Stimulated activated CD4-positive, alpha-beta T cell treated with anti-CD3 and anti-CD28 coated beads, TNF-alpha, amount 100 ng/mL, for 48 hours (primary cell): ENCODE results near the gene ITPKA.

ENCODE experiments used
- DNase-seq, 3 donors: peaks; one replicate each; pipeline ENCODE4 v3.0.0-alpha.2; 2020; ENCODE audit warnings: low read depth in 3 of 3

ITPKA gene

GRCh38 chr15:41490355-41490754 lies 3.3 kb upstream of the ITPKA start:
- peak in 1 of 3 donors; percentile 38 for DNase-seq

DNA sequence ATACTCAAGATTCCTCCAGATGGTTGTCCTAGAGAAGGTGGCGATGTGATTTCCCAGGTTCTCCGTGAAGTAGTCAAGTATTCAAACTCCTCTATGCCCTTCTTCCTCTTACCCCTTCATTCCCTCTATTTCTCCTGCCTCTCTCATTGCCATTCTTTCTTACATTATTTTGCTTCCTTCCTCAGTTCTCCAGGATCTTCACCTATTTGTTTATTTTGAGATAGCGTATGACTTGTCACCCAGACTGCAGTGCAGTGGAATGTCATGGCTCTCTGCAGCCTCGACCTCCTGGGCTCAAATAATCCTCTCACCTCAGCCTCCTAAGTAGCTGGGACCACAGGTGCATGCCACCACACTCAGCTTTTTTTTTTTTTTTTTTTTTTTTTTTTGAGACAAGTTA lies 1.8 kb upstream of the ITPKA start:
- no peak for DNase-seq

DNA sequence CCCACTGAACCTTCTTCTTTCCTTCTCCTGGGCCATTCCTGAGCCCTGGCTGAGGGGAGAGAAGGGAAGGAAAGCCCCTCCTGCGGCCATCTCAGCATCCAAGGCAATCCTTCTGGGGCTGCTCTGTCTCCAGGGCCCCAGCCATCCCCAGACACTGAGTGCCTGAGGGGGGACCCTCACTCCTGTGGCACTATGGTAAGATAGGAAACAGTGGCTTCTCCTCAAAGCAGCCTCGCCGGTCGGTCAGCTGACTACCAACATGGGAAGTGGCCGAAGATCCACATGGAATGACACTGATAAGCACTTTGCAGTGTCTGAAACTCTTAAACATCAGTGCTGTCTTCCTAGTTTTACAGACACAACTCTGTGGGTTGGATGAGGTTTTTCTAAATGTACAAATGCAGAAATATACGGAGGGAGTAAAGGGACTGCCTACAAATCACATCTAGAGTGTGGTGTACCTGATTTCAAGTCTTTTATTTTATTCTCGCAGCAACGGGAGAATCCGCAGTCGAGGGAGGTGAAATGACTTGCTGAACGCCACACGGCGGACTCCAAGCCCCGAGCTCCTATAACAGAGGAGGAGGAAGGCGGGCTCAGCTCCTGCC lies 973 bp upstream of the ITPKA start:
- no peak for DNase-seq

GRCh38 chr15:41493902-41494189 lies 172 bp downstream of the ITPKA start:
- DNase-seq: no peak

DNA sequence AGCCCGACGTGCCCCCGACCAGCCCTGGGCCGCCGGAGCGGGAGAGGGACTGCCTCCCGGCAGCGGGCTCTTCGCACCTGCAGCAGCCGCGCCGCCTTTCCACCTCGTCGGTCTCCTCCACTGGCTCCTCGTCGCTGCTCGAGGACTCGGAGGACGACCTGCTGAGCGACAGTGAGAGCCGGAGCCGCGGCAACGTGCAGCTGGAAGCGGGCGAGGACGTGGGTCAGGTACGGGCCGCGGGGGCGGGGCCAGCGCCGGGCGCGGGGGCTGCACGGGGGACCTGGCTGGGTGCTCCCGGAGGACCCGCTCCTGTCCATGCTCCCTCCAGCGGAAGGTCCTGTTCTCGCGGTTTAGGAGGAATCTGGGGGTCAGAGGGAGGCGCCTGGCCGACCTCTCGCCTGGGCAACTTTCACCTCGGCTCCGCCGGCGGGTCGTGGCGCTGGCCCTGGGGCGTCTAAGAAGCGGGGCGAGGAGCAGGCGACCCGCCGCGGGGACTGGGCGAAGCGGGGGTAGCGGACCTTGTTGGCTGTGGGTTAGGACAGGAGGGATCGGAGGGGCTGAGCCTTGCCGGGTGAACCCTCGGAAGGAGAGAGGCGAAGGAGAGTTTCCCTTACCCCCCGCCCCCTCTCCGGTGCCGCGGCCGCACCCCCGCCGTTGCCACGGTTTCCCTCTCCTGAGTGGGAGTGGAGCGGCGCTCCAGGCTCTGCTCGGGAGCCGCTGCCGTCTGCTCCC lies 682 bp downstream of the ITPKA start:
- peak in 1 of 3 donors; percentile 25 for DNase-seq

DNA sequence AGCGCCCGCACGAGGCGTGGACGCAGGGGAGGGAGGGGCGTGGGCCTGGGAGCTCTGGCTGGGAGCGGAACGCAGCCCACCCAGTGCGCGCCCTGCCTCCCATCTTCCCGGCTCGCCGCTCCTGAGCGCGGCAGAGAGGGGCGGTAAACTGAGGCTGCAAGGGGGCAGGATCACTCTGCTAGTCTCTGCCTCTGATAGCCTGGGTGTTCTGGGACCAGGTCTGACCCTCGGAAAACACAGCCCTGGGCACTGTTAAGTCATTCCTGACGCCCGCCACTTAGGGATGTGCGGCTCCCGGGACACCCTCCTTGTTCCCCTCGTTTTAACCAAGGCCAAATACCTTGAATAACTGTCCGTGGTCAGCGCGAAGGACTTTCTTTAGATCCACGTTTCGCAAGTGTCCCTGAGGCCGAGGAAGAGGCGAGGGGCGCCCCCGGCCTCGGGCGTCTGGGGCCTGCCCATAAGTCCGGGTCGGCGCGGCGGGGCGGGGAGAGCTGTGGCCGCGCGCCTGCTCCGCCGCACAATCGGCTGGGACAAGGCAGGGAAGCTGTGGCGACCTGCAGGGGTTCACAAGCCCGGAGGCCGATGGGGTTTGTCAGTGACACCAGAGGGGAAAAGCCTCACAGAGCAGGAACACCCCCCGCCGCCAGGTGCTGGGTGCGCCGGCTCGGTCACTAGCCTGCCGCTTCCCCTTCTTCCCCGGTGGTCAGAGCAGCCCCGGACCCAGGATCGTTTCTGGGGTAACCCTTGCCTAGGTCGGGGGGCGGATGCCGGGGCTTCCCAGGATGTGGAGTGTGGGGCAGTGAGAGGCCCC lies 1.5 kb downstream of the ITPKA start:
- DNase-seq: no peak

GRCh38 chr15:41495736-41496599 lies 2.3 kb downstream of the ITPKA start:
- no peak for DNase-seq

DNA sequence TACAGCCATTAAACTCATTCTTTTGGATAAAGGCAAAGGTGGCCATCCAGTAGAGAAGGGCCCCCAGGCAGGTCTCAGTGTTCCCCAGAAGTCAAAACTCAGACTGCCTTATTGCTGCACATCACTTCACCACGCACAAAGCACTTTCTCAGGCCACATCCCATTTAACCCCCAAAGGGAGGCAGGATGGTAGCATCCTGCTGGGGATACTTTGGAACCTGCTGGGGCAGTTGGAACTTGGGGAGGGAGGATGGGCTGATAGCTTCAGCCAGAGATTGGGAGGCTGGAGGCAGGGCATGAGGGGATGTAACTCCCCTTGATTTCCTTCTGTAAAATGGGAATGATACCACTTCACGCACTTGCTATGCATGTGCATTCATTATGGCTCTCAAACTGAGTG lies 5.0 kb downstream of the ITPKA start:
- DNase-seq: no peak

- DNase-seq: no peak
Observed at GRCh38 chr15:41499109-41499851, 5.6 kb downstream of the ITPKA start.

DNA sequence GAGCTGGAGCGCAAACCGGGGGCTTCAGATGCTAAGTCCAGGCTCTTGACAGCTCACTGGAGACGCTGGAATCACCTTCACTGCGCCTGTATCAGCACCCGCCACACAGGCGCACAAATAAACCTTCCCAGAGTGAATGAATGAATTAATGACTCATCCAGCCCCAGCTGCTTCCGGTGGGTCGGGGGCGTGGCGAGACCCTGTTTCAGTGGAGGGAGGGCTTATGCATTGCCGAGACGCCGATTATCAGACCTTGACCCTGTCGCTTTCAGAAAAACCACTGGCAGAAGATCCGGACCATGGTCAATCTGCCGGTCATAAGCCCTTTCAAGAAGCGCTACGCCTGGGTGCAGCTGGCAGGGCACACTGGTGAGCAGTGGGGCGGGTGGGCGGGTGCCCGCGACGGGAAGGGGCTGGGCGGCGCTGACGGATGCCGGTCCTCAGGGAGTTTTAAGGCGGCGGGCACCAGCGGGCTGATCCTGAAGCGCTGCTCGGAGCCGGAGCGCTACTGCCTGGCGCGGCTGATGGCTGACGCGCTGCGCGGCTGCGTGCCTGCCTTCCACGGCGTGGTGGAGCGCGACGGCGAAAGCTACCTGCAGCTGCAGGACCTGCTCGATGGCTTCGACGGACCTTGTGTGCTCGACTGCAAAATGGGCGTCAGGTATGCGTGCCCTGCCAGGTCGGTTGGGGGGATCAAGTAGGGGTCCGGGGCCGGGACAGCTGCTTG lies 7.7 kb downstream of the ITPKA start:
- DNase-seq: no peak

DNA sequence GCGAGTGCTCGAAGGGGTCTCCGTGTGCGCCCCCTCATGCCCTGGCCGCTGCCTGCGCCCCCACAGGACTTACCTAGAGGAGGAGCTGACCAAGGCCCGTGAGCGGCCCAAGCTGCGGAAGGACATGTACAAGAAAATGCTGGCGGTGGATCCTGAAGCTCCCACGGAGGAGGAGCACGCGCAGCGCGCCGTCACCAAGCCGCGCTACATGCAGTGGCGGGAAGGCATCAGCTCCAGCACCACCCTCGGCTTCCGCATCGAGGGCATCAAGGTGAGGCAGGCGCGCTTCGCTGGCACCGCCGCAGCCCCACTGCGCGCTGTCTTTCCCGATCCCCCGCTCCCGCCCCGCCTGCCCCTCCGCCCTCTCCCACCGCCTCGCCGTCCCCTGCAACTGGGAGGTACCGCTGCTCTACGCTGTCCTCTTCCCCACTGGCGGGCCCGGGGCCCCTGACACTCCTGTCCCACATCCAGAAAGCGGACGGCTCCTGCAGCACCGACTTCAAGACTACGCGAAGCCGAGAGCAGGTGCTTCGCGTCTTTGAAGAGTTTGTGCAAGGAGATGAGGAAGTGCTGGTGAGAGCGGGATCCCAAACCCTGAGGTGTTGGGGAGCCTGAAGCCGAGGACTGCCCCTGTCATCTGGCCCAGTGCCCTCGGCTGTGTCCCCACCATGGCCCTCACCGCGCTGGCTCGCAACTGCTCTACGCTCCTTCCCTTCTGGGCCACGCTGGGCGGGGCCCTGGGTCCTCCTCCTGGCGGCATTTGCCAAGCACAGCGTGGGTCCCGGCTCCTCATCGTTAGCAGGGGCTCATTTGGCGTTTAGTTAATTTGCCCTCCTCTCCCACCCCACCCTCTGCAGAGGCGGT lies 8.5 kb downstream of the ITPKA start:
- DNase-seq: no peak

DNA sequence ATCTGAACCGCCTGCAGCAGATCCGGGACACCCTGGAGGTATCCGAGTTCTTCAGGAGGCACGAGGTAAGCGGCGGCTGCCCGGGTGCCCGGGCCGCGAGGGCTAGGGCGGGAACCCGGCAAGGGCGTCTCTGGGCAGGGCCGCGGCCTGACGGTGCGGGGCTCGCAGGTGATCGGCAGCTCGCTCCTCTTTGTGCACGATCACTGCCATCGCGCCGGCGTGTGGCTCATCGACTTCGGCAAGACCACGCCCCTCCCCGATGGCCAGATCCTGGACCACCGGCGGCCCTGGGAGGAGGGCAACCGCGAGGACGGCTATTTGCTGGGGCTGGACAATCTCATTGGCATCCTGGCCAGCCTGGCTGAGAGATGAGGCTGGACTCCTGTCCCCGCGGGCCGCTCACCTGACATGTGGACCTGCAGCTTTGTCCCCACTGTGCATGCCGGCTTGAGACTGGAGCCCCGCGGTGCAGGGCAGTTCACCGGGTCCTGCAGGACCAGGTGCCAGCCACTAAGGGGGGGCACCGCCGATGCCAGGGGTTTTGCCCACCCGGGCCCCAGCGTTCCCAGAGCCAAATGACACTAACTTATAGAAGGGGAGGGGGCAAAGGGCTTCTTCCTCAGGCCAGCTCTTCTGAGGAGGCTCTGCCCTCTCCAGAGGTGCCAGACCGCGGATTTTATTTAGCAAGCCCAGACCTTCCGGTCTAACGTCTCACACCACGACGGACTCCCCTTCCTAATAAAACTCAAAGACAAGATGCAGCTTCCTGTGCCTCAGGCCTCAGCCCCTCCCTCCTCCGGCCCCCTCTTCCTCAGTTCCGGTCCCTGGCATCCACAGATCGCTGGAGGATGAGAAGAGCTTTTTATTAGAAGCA lies 9.4 kb downstream of the ITPKA start:
- DNase-seq: no peak

DNA sequence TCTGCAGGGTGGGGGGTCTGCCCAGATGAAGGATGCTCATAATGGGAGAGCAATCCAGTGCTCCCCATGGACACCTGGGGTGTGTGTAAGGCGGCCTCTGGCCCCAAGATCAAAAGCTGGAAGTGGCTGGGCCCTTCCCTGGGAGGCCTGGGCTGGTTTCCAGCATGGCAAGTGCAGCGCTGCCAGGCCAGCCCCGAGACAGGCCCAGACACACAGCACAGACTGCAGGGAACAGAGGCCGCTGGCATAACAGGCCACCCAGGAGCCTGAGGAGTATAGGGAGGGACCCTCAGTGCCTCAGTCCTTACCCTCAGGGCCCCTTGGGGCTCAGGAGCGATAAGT lies 10.0 kb downstream of the ITPKA start:
- DNase-seq: no peak

DNA sequence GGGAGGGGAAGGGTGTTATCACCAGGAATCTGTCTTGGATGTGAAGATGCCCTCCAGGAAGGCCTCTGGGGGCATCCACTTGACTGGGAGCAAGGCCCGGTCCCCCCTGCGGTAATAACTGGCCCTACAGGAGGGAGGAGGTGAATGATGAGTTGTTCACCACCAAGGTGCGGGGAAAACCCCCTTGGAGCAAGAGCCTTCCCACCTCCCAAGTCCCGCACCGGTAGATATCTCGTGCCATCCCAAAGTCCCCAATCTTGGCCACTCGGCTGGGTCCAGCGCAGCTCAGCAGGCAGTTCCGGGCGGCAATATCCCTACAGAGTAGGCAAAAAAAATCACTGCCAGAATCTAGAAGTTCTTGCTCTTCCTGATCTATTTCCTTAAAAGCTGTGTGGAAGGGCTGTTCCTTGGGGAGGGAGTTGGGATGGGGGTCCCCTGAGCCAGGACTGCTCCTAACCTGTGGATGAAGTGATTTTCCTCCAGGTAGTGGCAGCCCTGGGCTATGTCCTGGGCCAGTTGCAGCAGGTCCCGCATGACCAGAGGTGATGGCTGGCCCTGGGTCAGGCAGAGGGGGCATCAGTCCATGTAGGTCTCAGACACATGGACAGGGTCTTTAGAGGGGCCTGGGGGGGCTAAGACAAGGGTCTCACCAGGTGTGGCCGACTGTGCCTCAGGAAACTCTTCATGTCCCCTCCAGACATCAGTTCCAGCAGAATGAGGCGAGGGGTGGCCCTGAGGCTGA lies 11.2 kb downstream of the ITPKA start:
- no peak for DNase-seq

DNA sequence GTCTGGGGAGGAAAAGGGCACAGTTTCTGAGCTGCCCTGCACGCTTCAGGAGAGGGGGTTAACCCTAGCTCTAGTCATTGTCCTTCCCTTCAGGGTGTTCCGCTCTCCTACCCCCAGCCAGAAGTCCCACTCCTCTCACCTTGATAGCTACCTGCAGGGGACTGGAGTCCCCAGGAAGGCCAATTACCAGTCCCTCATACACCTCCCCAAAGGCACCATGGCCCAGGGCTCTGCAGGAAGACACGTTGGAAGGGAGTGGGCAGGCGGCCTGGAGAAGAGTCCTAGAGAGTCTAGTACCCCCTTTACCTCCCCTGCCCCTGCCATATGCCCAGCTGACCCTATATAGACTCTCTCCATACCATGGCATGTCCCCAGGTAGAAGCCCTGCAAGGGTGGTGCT lies 12.1 kb downstream of the ITPKA start:
- DNase-seq: no peak

GRCh38 chr15:41506796-41507341 lies 13.2 kb downstream of the ITPKA start:
- DNase-seq: no peak

DNA sequence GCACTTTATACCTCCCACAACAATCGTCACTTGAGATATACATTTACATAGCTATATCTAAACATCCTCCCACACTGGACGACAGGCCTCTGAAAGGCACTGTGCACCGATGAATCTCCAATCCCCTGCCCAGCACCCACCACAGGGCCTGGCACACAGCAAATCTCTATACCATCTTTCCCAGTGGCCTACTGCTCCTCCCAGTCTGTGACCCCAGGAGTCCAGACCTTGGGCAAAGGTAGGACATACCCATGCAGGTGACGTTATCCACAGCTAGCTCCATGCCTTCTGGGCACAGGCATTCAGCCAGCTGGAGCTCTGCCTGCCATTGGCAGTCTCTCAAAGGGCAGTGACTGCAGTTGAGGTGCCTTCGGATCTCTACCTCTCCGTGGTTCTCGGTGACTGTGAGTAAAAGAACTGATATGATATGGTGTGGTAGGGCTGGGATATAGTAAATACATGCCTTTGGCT lies 14.2 kb downstream of the ITPKA start:
- DNase-seq: no peak

DNA sequence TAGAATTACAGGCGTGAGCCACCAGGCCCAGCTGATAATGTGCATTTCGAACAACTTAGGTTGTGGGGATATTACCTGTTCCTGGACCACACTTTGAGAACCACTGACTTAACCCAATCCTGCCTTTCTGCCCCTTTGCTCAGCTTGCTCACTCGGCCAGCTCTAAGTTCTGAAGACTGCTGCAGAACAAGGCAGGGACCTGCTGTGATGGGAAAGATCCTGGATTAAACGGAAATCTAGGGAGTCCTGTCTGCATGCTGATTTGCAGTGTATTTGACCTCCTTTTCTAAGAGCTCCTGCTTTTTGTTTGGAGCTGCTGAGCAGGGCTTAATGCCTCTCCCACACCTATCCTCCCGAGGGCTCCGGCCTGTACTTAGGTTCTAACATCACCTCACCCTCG lies 17.1 kb downstream of the ITPKA start:
- no peak for DNase-seq
